IgD-negative memory B cell (primary cell): ENCODE data around the gene DHRS12. TPM values are rescaled to one million over a fixed set of nuclear protein-coding genes. Genes with fewer than 3 reads are reported as not detected.
"Not testable (repeated sequence)": the region's sequence is repeated elsewhere in the genome, so short reads cannot be mapped to it uniquely, and the experiment has no call there.

Experiments
- H3K27ac Mint-ChIP-seq, 3 donors: one replicate each; pipeline ENCODE4 v1.8.0; 2020 to 2022; ENCODE audit warnings: mild to moderate bottlenecking in 3 of 3, mixed read lengths in 3 of 3, moderate library complexity in 1 of 3
- H3K27me3 Mint-ChIP-seq: one replicate; pipeline ENCODE4 v1.8.0; 2021; ENCODE audit warnings: mixed read lengths
- H3K36me3 Mint-ChIP-seq: one replicate; pipeline ENCODE4 v1.8.0; 2020; ENCODE audit warnings: mild to moderate bottlenecking, mixed read lengths
- H3K4me1 Mint-ChIP-seq, 3 donors: one replicate each; pipeline ENCODE4 v1.8.0; 2020 to 2022; ENCODE audit warnings: mixed read lengths in 3 of 3, mild to moderate bottlenecking in 1 of 3
- H3K4me3 Mint-ChIP-seq, 4 donors: one replicate each; pipeline ENCODE4 v1.8.0; 2020 to 2022; ENCODE audit warnings: mild to moderate bottlenecking in 4 of 4, mixed read lengths in 4 of 4, moderate library complexity in 3 of 4
- H3K9me3 Mint-ChIP-seq, 3 donors: one replicate each; pipeline ENCODE4 v1.8.0; 2020 to 2021; ENCODE audit warnings: mixed read lengths in 3 of 3, mild to moderate bottlenecking in 1 of 3
- polyA plus RNA-seq: library from polyadenylated mRNA; unstranded; fragments of 300-500 nt; fragmentation: Illumina TruSeq; gene quantifications from one replicate; pipeline ENCODE4 v1.2.3, GENCODE V29; 2021

DHRS12 gene
- polyA plus RNA-seq, 1 donor from 2014 or later: 22.0 TPM

DNA sequence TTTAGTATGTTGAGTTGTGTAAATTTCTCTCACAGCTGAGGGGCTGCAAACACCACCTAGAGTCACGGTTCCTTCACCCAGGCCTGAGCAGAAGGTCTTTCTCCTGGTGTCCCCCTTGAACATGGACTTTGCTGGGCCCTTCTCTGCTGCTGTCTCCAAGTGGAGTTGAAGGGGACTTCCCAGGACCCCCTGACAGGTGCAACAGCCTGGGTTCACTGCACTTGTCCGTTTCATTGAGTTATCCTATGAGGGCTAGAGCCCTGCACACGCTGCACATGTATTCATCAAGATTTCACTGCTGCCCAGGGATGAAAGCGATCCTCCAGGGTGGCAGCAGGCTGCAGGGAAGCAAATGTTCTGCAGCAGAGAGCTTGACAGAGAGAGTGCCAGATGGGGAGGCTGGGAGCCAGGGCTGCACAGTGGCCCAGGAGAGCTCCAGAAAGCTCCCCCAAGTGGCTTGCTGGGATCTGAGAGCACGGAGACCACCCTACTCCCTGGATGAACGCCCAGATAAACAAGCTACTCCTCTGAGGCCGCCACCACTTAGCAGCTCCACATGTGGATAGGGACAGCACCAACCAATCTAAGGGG is 30.7 kb upstream of the DHRS12 start:
- Mint-ChIP-seq H3K36me3 (no peaks in the 10 kb centered on the region), H3K4me1 (peaks cover 14 to 19% (median 15%) of the 10 kb centered on the region in 3 donors), H3K4me3 (peak overlapping the region in 1 of 4 donors; percentile 3), H3K27ac (no peak overlapping the region), H3K9me3 (peaks cover 0 to 1% (median 0%) of the 10 kb centered on the region in 3 donors), H3K27me3 (peaks cover 5% of the 10 kb centered on the region)

GRCh38 chr13:51833980-51834379 is 30.0 kb upstream of the DHRS12 start:
- H3K4me3 Mint-ChIP-seq: no peak overlapping the region
- H3K36me3 Mint-ChIP-seq: no peaks in the 10 kb centered on the region
- H3K9me3 Mint-ChIP-seq: peaks cover 0 to 1% (median 0%) of the 10 kb centered on the region in 3 donors
- peaks cover 16 to 26% (median 21%) of the 10 kb centered on the region in 3 donors for H3K4me1 Mint-ChIP-seq
- peaks cover 5% of the 10 kb centered on the region for H3K27me3 Mint-ChIP-seq
- H3K27ac Mint-ChIP-seq: no peak overlapping the region

GRCh38 chr13:51832471-51833152 is 28.6 kb upstream of the DHRS12 start:
- Mint-ChIP-seq H3K4me3 (peak overlapping the region in 2 of 4 donors; percentile 6 to 53), H3K4me1 (peaks cover 16 to 37% (median 27%) of the 10 kb centered on the region in 3 donors), H3K36me3 (no peaks in the 10 kb centered on the region), H3K27ac (peak overlapping the region in 1 of 3 donors; percentile 60), H3K27me3 (peaks cover 10% of the 10 kb centered on the region), H3K9me3 (peaks cover 0 to 1% (median 0%) of the 10 kb centered on the region in 3 donors)

DNA sequence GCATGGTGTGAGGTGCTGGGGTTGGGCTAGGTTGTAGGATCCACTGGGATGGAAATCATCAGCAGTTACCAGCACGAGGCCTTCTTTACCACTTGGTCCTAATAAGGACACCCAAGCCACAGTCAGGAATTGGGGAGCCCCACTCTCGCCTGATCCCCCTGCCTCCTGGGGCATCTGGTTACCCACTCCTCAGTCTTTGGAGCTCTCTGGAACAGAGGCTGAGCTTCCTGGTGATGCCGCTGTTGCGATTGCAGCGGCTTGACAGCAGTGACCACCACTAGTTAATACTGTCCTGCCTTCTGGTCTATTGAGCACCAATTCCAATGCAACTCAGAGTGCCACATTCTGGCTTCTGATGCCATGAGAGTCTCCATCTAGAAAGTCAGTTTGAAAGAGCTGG is 27.6 kb upstream of the DHRS12 start:
- Mint-ChIP-seq H3K9me3 (peaks cover 0 to 1% (median 0%) of the 10 kb centered on the region in 3 donors), H3K27me3 (peaks cover 10% of the 10 kb centered on the region), H3K27ac (no peak overlapping the region), H3K4me1 (peaks cover 16 to 41% (median 28%) of the 10 kb centered on the region in 3 donors), H3K36me3 (no peaks in the 10 kb centered on the region), H3K4me3 (no peak overlapping the region)

DNA sequence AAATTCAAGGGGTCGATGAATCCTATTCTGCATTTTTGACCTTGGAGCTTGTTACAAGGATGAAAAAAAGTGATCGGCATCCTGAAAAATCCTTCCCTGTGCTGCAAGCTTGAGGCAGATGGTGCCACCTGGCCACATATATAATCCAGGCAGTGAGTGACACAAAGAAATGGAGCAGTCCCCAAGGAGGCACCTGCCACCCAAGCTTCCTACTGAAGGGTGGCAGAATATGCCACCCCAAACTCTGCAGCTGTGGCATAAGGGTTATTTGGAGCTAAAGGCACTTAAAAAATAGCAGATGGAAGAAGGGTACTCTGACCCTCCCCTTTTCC is 25.6 kb upstream of the DHRS12 start:
- Mint-ChIP-seq H3K9me3 (no peaks in the 10 kb centered on the region), H3K4me1 (peaks cover 16 to 46% (median 38%) of the 10 kb centered on the region in 3 donors), H3K27ac (no peak overlapping the region), H3K36me3 (no peaks in the 10 kb centered on the region), H3K4me3 (peak overlapping the region in 1 of 4 donors; percentile 39), H3K27me3 (peaks cover 10% of the 10 kb centered on the region)

GRCh38 chr13:51828730-51829567 is 25.0 kb upstream of the DHRS12 start:
- no peaks in the 10 kb centered on the region for H3K36me3 Mint-ChIP-seq
- H3K27ac Mint-ChIP-seq: peak overlapping the region in 1 of 3 donors; percentile 59
- peak overlapping the region in 2 of 4 donors; percentile 29 to 39 for H3K4me3 Mint-ChIP-seq
- H3K4me1 Mint-ChIP-seq: peaks cover 16 to 46% (median 38%) of the 10 kb centered on the region in 3 donors
- H3K27me3 Mint-ChIP-seq: peaks cover 10% of the 10 kb centered on the region
- H3K9me3 Mint-ChIP-seq: no peaks in the 10 kb centered on the region

DNA sequence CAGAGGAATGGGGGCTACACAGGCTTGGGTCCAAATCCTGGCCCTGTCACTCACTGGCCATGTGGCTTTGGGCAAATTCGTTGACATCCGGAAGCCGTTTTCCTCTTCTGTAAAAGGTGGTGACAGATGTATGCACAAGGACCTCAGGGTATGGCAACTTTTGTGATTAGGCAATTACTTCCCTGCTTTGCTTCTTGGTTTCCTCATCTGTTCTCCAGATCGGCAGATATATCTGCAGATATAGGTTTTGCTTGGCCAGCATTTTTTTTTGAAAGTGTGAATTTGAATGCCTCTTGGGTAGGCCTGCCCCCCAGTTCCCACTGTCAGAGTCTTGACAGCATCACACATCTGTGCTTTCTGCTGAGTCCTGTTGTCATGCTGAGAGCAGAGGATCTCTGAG is 23.3 kb upstream of the DHRS12 start:
- H3K9me3 Mint-ChIP-seq: no peaks in the 10 kb centered on the region
- H3K4me3 Mint-ChIP-seq: no peak overlapping the region
- no peaks in the 10 kb centered on the region for H3K36me3 Mint-ChIP-seq
- H3K27me3 Mint-ChIP-seq: peaks cover 5% of the 10 kb centered on the region
- peaks cover 10 to 45% (median 38%) of the 10 kb centered on the region in 3 donors for H3K4me1 Mint-ChIP-seq
- H3K27ac Mint-ChIP-seq: peak overlapping the region in 1 of 3 donors; percentile 8

- Mint-ChIP-seq H3K9me3 (no peaks in the 10 kb centered on the region), H3K4me3 (no peak overlapping the region), H3K36me3 (no peaks in the 10 kb centered on the region)
These were observed 22.6 kb upstream of the DHRS12 start for GRCh38 chr13:51826606-51827005.

DNA sequence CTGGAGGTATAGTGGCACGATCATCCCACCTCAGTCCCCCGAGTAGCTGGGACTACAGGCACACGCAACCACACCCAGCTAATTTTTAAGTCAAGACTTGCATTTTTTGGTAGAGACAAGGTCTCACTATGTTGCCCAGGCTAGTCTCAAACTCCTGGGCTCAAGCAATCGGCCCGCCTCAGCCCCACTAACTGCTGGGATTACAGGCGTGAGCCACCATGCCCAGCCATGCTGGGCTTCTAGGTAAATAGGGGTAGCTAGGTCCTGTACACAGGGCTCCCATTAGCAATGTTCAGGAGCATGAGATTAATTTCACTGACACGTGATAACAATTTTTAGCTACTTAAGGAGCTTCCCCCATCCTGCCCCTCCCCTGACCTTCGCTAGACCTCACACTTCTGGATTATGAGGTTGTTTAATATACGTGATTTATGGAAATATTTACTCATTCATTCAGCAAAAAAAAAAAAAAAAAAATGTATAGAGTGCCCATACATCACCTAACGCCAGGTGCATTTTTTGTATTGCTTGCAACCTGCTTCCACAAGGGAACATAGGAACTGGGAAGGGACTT is 21.8 kb upstream of the DHRS12 start:
- Mint-ChIP-seq H3K36me3 (no peaks in the 10 kb centered on the region), H3K27me3 (peaks cover 5% of the 10 kb centered on the region), H3K4me3 (peak overlapping the region in 1 of 4 donors; percentile 54), H3K9me3 (no peaks in the 10 kb centered on the region), H3K4me1 (peaks cover 13 to 50% (median 50%) of the 10 kb centered on the region in 3 donors), H3K27ac (peak overlapping the region in 1 of 3 donors; percentile 62)

More at GRCh38 chr13:51826606-51827005, 22.6 kb upstream of the DHRS12 start:
- peaks cover 5% of the 10 kb centered on the region for H3K27me3 Mint-ChIP-seq
- peaks cover 6 to 43% (median 41%) of the 10 kb centered on the region in 3 donors for H3K4me1 Mint-ChIP-seq
- H3K27ac Mint-ChIP-seq: peak overlapping the region in 1 of 3 donors; percentile 16

GRCh38 chr13:51825165-51825592 is 21.2 kb upstream of the DHRS12 start:
- H3K27me3 Mint-ChIP-seq: peaks cover 5% of the 10 kb centered on the region

DNA sequence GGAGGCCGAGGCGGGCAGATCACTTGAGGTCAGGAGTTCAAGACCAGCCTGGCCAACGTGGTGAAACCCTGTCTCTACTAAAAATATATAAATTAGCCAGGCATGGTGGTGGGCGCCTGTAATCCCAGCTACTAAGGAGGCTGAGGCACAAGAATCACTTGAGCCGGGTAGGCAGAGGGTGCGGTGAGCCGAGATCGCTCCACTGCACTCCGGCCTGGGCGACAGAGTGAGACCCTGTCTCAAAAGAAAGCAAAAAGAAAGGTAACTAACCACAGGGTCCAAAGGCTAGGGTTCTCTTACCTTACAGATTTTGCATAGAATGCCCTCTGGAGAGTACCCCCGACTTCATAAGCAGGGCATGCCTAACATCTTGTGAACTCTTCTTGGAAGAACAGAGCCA is 20.7 kb upstream of the DHRS12 start:
- peak overlapping the region in 2 of 4 donors; percentile 6 to 63 for H3K4me3 Mint-ChIP-seq
- H3K36me3 Mint-ChIP-seq, H3K27me3 Mint-ChIP-seq, H3K9me3 Mint-ChIP-seq: not testable (repeated sequence)
- peaks cover 23 to 54% (median 53%) of the 10 kb centered on the region in 3 donors for H3K4me1 Mint-ChIP-seq
- peak overlapping the region in 1 of 3 donors; percentile 63 for H3K27ac Mint-ChIP-seq

More at GRCh38 chr13:51825165-51825592, 21.2 kb upstream of the DHRS12 start:
- peaks cover 18 to 53% (median 53%) of the 10 kb centered on the region in 3 donors for H3K4me1 Mint-ChIP-seq
- peak overlapping the region in 1 of 3 donors; percentile 62 for H3K27ac Mint-ChIP-seq
- H3K9me3 Mint-ChIP-seq: no peaks in the 10 kb centered on the region
- no peaks in the 10 kb centered on the region for H3K36me3 Mint-ChIP-seq
- peak overlapping the region in 2 of 4 donors; percentile 54 to 63 for H3K4me3 Mint-ChIP-seq

DNA sequence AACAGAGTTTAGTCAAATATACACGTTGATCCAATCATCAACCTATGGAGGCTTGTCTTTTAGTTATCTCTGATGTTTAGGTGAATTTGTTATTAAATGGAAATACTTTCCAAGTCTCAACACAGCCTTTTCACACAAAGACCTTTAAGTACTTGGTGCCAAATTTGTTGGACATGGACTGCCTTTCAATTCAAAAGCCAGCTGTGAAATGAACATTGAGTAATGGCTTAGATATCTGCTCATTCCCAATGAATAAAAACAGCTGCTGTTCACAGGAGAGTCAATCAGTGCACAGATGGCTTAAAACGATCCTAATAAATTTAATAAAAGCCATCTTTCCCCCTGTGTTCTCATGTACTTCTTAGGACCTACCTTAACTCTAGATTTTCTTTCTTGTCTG is 19.9 kb upstream of the DHRS12 start:
- H3K36me3 Mint-ChIP-seq: no peaks in the 10 kb centered on the region
- no peak overlapping the region for H3K27ac Mint-ChIP-seq
- H3K9me3 Mint-ChIP-seq: no peaks in the 10 kb centered on the region
- peaks cover 23 to 52% (median 48%) of the 10 kb centered on the region in 3 donors for H3K4me1 Mint-ChIP-seq
- peak overlapping the region in 1 of 4 donors; percentile 63 for H3K4me3 Mint-ChIP-seq
- peaks cover 4% of the 10 kb centered on the region for H3K27me3 Mint-ChIP-seq

GRCh38 chr13:51823359-51823758 is 19.4 kb upstream of the DHRS12 start:
- Mint-ChIP-seq H3K9me3 (no peaks in the 10 kb centered on the region), H3K36me3 (no peaks in the 10 kb centered on the region), H3K4me3 (peak overlapping the region in 1 of 4 donors; percentile 25), H3K4me1 (peaks cover 27 to 50% (median 43%) of the 10 kb centered on the region in 3 donors), H3K27ac (no peak overlapping the region), H3K27me3 (no peaks in the 10 kb centered on the region)

GRCh38 chr13:51822106-51822815 is 18.3 kb upstream of the DHRS12 start:
- Mint-ChIP-seq H3K36me3 (no peaks in the 10 kb centered on the region), H3K27me3 (no peaks in the 10 kb centered on the region), H3K4me1 (peaks cover 27 to 50% (median 38%) of the 10 kb centered on the region in 3 donors), H3K4me3 (peak overlapping the region; percentile 13 to 91 (median 74)), H3K27ac (peak overlapping the region; percentile 19 to 83 (median 76)), H3K9me3 (no peaks in the 10 kb centered on the region)
